ENCODE results near the gene ZDHHC14. TPM values are rescaled to one million over a fixed set of nuclear protein-coding genes. Genes with fewer than 3 reads are reported as not detected.

The ZDHHC14 gene
- total RNA-seq, 4 donors from 2014 or later = 7.1 to 11.4 (median 9.8) TPM

GRCh38 chr6:157476797-157477196, 95.8 kb downstream of the ZDHHC14 start:
- Histone ChIP-seq H3K36me3 (no peaks in the 10 kb centered on the region), H3K4me3 (no peak overlapping the region), H3K4me1 (no peaks in the 10 kb centered on the region), H3K27me3 (no peaks in the 10 kb centered on the region), H3K9me3 (no peaks in the 10 kb centered on the region), H3K27ac (replicated peaks in 1 of 4) (no peak overlapping the region)
- no peak for DNase-seq (ENCODE audit: extremely low spot score)
- WGBS = 97% methylated on average over 3 of the region's 3 CpGs
- intact Hi-C loops (cut with DNase I) = no loop called here
- no peak for TF ChIP-seq POLR2AphosphoS5 (IDR thresholded peaks at IDR 0.05)
- no peak for TF ChIP-seq POLR2A (IDR thresholded peaks at IDR 0.05; ENCODE audit: low read depth)
- no peak for TF ChIP-seq EP300 (IDR thresholded peaks at IDR 0.05)
- TF ChIP-seq, protein P1, sequence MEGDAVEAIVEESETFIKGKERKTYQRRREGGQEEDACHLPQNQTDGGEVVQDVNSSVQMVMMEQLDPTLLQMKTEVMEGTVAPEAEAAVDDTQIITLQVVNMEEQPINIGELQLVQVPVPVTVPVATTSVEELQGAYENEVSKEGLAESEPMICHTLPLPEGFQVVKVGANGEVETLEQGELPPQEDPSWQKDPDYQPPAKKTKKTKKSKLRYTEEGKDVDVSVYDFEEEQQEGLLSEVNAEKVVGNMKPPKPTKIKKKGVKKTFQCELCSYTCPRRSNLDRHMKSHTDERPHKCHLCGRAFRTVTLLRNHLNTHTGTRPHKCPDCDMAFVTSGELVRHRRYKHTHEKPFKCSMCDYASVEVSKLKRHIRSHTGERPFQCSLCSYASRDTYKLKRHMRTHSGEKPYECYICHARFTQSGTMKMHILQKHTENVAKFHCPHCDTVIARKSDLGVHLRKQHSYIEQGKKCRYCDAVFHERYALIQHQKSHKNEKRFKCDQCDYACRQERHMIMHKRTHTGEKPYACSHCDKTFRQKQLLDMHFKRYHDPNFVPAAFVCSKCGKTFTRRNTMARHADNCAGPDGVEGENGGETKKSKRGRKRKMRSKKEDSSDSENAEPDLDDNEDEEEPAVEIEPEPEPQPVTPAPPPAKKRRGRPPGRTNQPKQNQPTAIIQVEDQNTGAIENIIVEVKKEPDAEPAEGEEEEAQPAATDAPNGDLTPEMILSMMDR (IDR thresholded peaks at IDR 0.05) = no peak

GRCh38 chr6:157478926-157479325, 97.9 kb downstream of the ZDHHC14 start:
- Histone ChIP-seq H3K36me3 (no peaks in the 10 kb centered on the region), H3K9me3 (no peaks in the 10 kb centered on the region), H3K4me3 (no peak overlapping the region), H3K27me3 (no peaks in the 10 kb centered on the region), H3K4me1 (no peaks in the 10 kb centered on the region), H3K27ac (replicated peaks in 1 of 4) (no peak overlapping the region)
- intact Hi-C loops (cut with DNase I) = no loop called here
- peak; percentile 47 for DNase-seq (ENCODE audit: extremely low spot score)
- 94% methylated on average over 2 of the region's 2 CpGs for WGBS
- TF ChIP-seq, protein P1 (IDR thresholded peaks at IDR 0.05) = no peak
- no peak for TF ChIP-seq POLR2AphosphoS5 (IDR thresholded peaks at IDR 0.05)
- no peak for TF ChIP-seq EP300 (IDR thresholded peaks at IDR 0.05)
- no peak for TF ChIP-seq POLR2A (IDR thresholded peaks at IDR 0.05; ENCODE audit: low read depth)

- intact Hi-C loops (cut with DNase I) = no loop called here
- 90% methylated on average over 7 of the region's 7 CpGs for WGBS
- H3K9me3 ChIP-seq = no peaks in the 10 kb centered on the region
- H3K36me3 ChIP-seq = no peaks in the 10 kb centered on the region
- no peaks in the 10 kb centered on the region for H3K4me1 ChIP-seq
- TF ChIP-seq, protein P1 (IDR thresholded peaks at IDR 0.05) = no peak
- TF ChIP-seq EP300 (IDR thresholded peaks at IDR 0.05) (no peak), POLR2A (IDR thresholded peaks at IDR 0.05; ENCODE audit: low read depth) (no peak), POLR2AphosphoS5 (IDR thresholded peaks at IDR 0.05) (no peak)
- no peak overlapping the region for H3K27ac ChIP-seq (replicated peaks in 1 of 4)
- no peaks in the 10 kb centered on the region for H3K27me3 ChIP-seq
- H3K4me3 ChIP-seq = no peak overlapping the region
- DNase-seq (ENCODE audit: extremely low spot score) = no peak
These were observed 98.7 kb downstream of the ZDHHC14 start for GRCh38 chr6:157479464-157480303.

DNA sequence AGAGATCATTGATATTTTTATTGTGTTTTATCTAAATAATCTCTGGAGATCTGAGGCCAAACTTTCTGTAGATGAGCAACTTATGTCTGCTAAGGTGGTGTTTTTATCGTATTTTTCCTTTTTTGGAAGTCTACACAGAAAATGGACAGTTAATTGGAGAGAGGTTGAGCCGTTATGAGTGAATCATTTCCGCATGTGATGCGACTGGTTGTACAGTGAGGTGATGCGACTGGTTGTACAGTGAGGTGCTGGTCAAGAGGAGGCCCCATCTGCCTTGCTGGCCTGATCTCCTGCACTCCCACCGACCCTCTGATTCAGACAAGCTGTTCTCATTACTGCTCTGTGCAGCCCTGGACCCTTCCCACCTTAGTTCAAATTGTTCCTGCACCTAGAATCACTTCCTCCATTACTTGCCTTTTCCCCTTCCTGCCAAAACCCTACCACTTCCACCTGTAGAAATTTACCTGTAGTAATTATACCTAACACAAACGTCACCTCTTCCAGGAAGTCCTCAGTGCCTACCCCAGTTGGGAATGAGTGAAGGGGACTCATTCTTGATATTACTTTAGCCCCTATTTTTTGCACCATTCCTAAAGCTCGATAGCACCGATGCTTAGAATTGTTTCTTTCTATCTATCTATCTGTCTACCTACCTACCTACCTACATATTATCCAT, 100.3 kb downstream of the ZDHHC14 start:
- no peak for TF ChIP-seq EP300 (IDR thresholded peaks at IDR 0.05)
- TF ChIP-seq POLR2A (IDR thresholded peaks at IDR 0.05; ENCODE audit: low read depth) = no peak
- TF ChIP-seq, protein P1 (IDR thresholded peaks at IDR 0.05) = no peak
- TF ChIP-seq POLR2AphosphoS5 (IDR thresholded peaks at IDR 0.05) = no peak
- intact Hi-C loops (cut with DNase I) = no loop called here
- H3K4me3 ChIP-seq = no peak overlapping the region
- no peak for DNase-seq (ENCODE audit: extremely low spot score)
- 77% methylated on average over 9 of the region's 9 CpGs for WGBS
- H3K36me3 ChIP-seq = no peaks in the 10 kb centered on the region
- H3K4me1 ChIP-seq = no peaks in the 10 kb centered on the region
- H3K27me3 ChIP-seq = no peaks in the 10 kb centered on the region
- no peaks in the 10 kb centered on the region for H3K9me3 ChIP-seq
- H3K27ac ChIP-seq (replicated peaks in 1 of 4) = no peak overlapping the region
